Endodermal cell (in vitro differentiated cells): ENCODE data around the gene DAPK1. TPM values are rescaled to one million over a fixed set of nuclear protein-coding genes. Genes with fewer than 3 reads are reported as not detected.

Experiments
- DNase-seq: peaks from one replicate; pipeline ENCODE4 v3.0.0-alpha.2; 2017
- H3K27ac ChIP-seq: 2 replicates; pipeline ENCODE4 v1.5.1; 2013; ENCODE audit warnings: mild to moderate bottlenecking, low read depth, low read length, moderate library complexity
- H3K27me3 ChIP-seq: 2 replicates; pipeline ENCODE4 v1.6.1; 2013; ENCODE audit warnings: mild to moderate bottlenecking, low read length, moderate library complexity; ENCODE audit not compliant: insufficient read depth, control insufficient read depth, poor library complexity, severe bottlenecking
- H3K36me3 ChIP-seq: 2 replicates; pipeline ENCODE4 v1.7.0; 2013; ENCODE audit warnings: mild to moderate bottlenecking, low read length, moderate library complexity; ENCODE audit not compliant: control insufficient read depth, insufficient read depth
- H3K4me1 ChIP-seq: one replicate; pipeline ENCODE4 v1.7.0; 2013; ENCODE audit warnings: low read length; ENCODE audit not compliant: control insufficient read depth, insufficient read depth
- H3K4me3 ChIP-seq: 2 replicates; pipeline ENCODE4 v1.5.1; 2013; ENCODE audit warnings: mild to moderate bottlenecking, low read length, moderate library complexity
- H3K9ac ChIP-seq: 2 replicates; pipeline ENCODE4 v1.6.1; 2013; ENCODE audit warnings: mild to moderate bottlenecking, low read length, moderate library complexity; ENCODE audit not compliant: poor library complexity, severe bottlenecking; ENCODE audit errors: extremely low read depth
- H3K9me3 ChIP-seq: 2 replicates; pipeline ENCODE4 v1.6.1; 2013; ENCODE audit warnings: mild to moderate bottlenecking, low read length, moderate library complexity; ENCODE audit not compliant: control insufficient read depth
- H3K27ac Mint-ChIP-seq: 2 replicates; pipeline ENCODE4 v1.8.0; 2020; ENCODE audit warnings: mixed read lengths
- H3K27me3 Mint-ChIP-seq: 2 replicates; pipeline ENCODE4 v1.8.0; 2021; ENCODE audit warnings: mild to moderate bottlenecking, mixed read lengths; ENCODE audit not compliant: insufficient read depth
- H3K36me3 Mint-ChIP-seq: 2 replicates; pipeline ENCODE4 v1.8.0; 2020; ENCODE audit warnings: low read depth, mixed read lengths
- H3K4me1 Mint-ChIP-seq: 2 replicates; pipeline ENCODE4 v1.8.0; 2020; ENCODE audit warnings: mixed read lengths
- H3K4me3 Mint-ChIP-seq: 2 replicates; pipeline ENCODE4 v1.8.0; 2020; ENCODE audit warnings: mild to moderate bottlenecking, moderate library complexity, mixed read lengths
- H3K9me3 Mint-ChIP-seq: 2 replicates; pipeline ENCODE4 v1.8.0; 2020; ENCODE audit warnings: mild to moderate bottlenecking, mixed read lengths
- WGBS, 2 experiments: methylation state at CpG; one replicate each; pipeline versions ENCODE4 v1.1.5 to v1.1.7; 2013; ENCODE audit warnings: missing lambda C conversion rate in 2 of 2, mixed read lengths in 1 of 2; ENCODE audit not compliant: insufficient coverage in 1 of 2, insufficient read length in 1 of 2; 5-methylcytosine and 5-hydroxymethylcytosine counted together
- total RNA-seq, 2 donors: library from RNA; stranded (reverse); fragmentation: NEBNext Ultra II Directional in 1 of 2; extraction: Animal tissue kit (Norgen Biotek cat#: 25700) in 1 of 2; gene quantifications; 2 replicates in 1 of 2; 3 replicates in 1 of 2; pipeline ENCODE4 v1.2.1, GENCODE V29; 2021
- TF ChIP-seq, protein P1 (sequence below): fragments of 200-600 bp; sonication (generic); conservative IDR thresholded peaks from 2 replicates; pipeline ENCODE4 v1.5.0; 2021; ENCODE audit warnings: antibody characterized with exemption, mild to moderate bottlenecking

DAPK1 gene
- total RNA-seq, 2 donors from 2014 or later: 117 to 139 TPM

- no peaks in the 10 kb centered on the region for H3K27me3 ChIP-seq
- H3K27ac Mint-ChIP-seq: no peak overlapping the region
- peaks cover 10% of the 10 kb centered on the region for H3K9me3 ChIP-seq
- 96 to 97% methylated on average over 5 to 6 of the region's 6 CpGs for WGBS, 2 experiments
- peaks cover 65% of the 10 kb centered on the region for H3K36me3 ChIP-seq
- no peak overlapping the region for H3K27ac ChIP-seq
- peaks cover 4% of the 10 kb centered on the region for H3K9me3 Mint-ChIP-seq
- no peak overlapping the region for H3K9ac ChIP-seq
- H3K4me1 ChIP-seq: no peaks in the 10 kb centered on the region
- no peaks in the 10 kb centered on the region for H3K4me1 Mint-ChIP-seq
- H3K4me3 ChIP-seq: no peak overlapping the region
- no peak for DNase-seq
- H3K36me3 Mint-ChIP-seq: peaks cover 41% of the 10 kb centered on the region
- TF ChIP-seq, protein P1, sequence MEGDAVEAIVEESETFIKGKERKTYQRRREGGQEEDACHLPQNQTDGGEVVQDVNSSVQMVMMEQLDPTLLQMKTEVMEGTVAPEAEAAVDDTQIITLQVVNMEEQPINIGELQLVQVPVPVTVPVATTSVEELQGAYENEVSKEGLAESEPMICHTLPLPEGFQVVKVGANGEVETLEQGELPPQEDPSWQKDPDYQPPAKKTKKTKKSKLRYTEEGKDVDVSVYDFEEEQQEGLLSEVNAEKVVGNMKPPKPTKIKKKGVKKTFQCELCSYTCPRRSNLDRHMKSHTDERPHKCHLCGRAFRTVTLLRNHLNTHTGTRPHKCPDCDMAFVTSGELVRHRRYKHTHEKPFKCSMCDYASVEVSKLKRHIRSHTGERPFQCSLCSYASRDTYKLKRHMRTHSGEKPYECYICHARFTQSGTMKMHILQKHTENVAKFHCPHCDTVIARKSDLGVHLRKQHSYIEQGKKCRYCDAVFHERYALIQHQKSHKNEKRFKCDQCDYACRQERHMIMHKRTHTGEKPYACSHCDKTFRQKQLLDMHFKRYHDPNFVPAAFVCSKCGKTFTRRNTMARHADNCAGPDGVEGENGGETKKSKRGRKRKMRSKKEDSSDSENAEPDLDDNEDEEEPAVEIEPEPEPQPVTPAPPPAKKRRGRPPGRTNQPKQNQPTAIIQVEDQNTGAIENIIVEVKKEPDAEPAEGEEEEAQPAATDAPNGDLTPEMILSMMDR: no peak
- no peak overlapping the region for H3K4me3 Mint-ChIP-seq
- no peaks in the 10 kb centered on the region for H3K27me3 Mint-ChIP-seq
Measured at GRCh38 chr9:87629104-87629503, 131.4 kb downstream of the DAPK1 start.

- Histone ChIP-seq H3K4me3 (no peak overlapping the region), H3K36me3 (peaks cover 59% of the 10 kb centered on the region), H3K9ac (no peak overlapping the region), H3K27me3 (no peaks in the 10 kb centered on the region), H3K4me1 (no peaks in the 10 kb centered on the region), H3K9me3 (peaks cover 10% of the 10 kb centered on the region), H3K27ac (no peak overlapping the region)
- Mint-ChIP-seq H3K27me3 (no peaks in the 10 kb centered on the region), H3K4me1 (no peaks in the 10 kb centered on the region), H3K4me3 (no peak overlapping the region), H3K9me3 (peaks cover 4% of the 10 kb centered on the region), H3K36me3 (peaks cover 47% of the 10 kb centered on the region), H3K27ac (peak overlapping the region; percentile 50)
- TF ChIP-seq, protein P1: peak; percentile 19
- 93 to 100% methylated on average over 2 to 3 of the region's 3 CpGs for WGBS, 2 experiments
- DNase-seq: no peak
Measured at GRCh38 chr9:87630266-87630665, 132.6 kb downstream of the DAPK1 start.

DNA sequence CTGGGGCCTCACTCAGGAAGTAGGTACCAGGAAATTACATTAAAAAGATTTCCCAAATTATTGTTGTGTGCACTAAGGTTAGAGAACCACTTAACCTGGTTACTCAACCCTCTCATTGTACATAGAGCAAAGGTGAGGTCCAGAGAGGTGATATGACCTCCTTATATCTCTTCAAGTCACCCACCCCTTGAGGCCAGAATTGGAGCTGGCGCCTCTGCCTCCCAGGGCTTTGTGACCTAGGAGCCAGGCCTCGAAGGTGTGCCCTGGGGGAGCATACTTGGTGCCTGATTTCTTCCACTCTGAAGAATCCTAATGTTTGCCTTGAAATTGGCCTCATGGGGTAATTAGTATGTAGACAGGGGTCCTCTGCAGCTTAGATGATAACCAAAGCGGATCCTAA is 133.2 kb downstream of the DAPK1 start:
- no peaks in the 10 kb centered on the region for H3K4me1 Mint-ChIP-seq
- no peak overlapping the region for H3K4me3 Mint-ChIP-seq
- Histone ChIP-seq H3K9ac (no peak overlapping the region), H3K9me3 (peaks cover 10% of the 10 kb centered on the region), H3K27ac (no peak overlapping the region), H3K27me3 (no peaks in the 10 kb centered on the region), H3K4me1 (no peaks in the 10 kb centered on the region), H3K36me3 (peaks cover 55% of the 10 kb centered on the region), H3K4me3 (no peak overlapping the region)
- peaks cover 43% of the 10 kb centered on the region for H3K36me3 Mint-ChIP-seq
- no peak overlapping the region for H3K27ac Mint-ChIP-seq
- H3K9me3 Mint-ChIP-seq: peaks cover 4% of the 10 kb centered on the region
- TF ChIP-seq, protein P1: no peak
- no peaks in the 10 kb centered on the region for H3K27me3 Mint-ChIP-seq
- 95 to 100% methylated on average over 1 to 3 of the region's 3 CpGs for WGBS, 2 experiments
- no peak for DNase-seq
